GM12872 (cell line): ENCODE data around the gene DNAJC17.

Experiments
- CTCF ChIP-seq: IDR thresholded peaks from 3 replicates; pipeline ENCODE4 v1.5.1; 2011; ENCODE audit warnings: low read depth, mild to moderate bottlenecking, low read length, moderate library complexity; ENCODE audit not compliant: insufficient read depth

The DNAJC17 gene

GRCh38 chr15:40723919-40724318 lies 83.4 kb downstream of the DNAJC17 start:
- TF ChIP-seq CTCF: no peak

GRCh38 chr15:40722934-40723333 lies 84.3 kb downstream of the DNAJC17 start:
- no peak for TF ChIP-seq CTCF

GRCh38 chr15:40722354-40722753 lies 84.9 kb downstream of the DNAJC17 start:
- TF ChIP-seq CTCF: no peak

- no peak for TF ChIP-seq CTCF
Observed at GRCh38 chr15:40721701-40722100, 85.6 kb downstream of the DNAJC17 start.

GRCh38 chr15:40716165-40716564 lies 91.1 kb downstream of the DNAJC17 start:
- no peak for TF ChIP-seq CTCF
